Measurements from ENCODE around the gene PTPN1.

Gene PTPN1

GRCh38 chr20:50588034-50588736 lies 78.0 kb downstream of the PTPN1 start:
- Histone ChIP-seq H3K9me3 (no peaks in the 10 kb centered on the region), H3K4me1 (peaks cover 0 to 22% (median 7%) of the 10 kb centered on the region in 4 donors), H3K27me3 (no peaks in the 10 kb centered on the region), H3K27ac (no peak overlapping the region), H3K36me3 (peaks cover 7 to 61% (median 30%) of the 10 kb centered on the region in 3 donors), H3K4me3 (no peak overlapping the region)
- intact Hi-C loops (cut with DNase I; ENCODE audit: low total_unique reads) = loop anchor here (5.0 kb wide), 1 partner anchor 154 kb away; no protein-coding TSS in a partner anchor
- TF ChIP-seq CTCF (IDR thresholded peaks at IDR 0.05) = peak; percentile 79 to 87
- DNase-seq = peak; percentile 51 to 85

GRCh38 chr20:50589548-50590347 lies 79.6 kb downstream of the PTPN1 start:
- intact Hi-C loops (cut with DNase I; ENCODE audit: low total_unique reads) = loop anchor here (5.0 kb wide), 1 partner anchor 153 kb away; no protein-coding TSS in a partner anchor
- Histone ChIP-seq H3K27me3 (peaks cover 0 to 4% of the 10 kb centered on the region in 2 donors), H3K27ac (no peak overlapping the region), H3K9me3 (no peaks in the 10 kb centered on the region), H3K4me1 (peaks cover 0 to 22% (median 7%) of the 10 kb centered on the region in 4 donors), H3K36me3 (peaks cover 0 to 46% (median 16%) of the 10 kb centered on the region in 3 donors), H3K4me3 (no peak overlapping the region)
- DNase-seq = no peak
- no peak for TF ChIP-seq CTCF (IDR thresholded peaks at IDR 0.05)

- intact Hi-C loops (cut with DNase I; ENCODE audit: low total_unique reads) = no loop called here
These were observed 80.1 kb downstream of the PTPN1 start for GRCh38 chr20:50590348-50590664.

GRCh38 chr20:50591233-50591852 lies 81.2 kb downstream of the PTPN1 start:
- Histone ChIP-seq H3K4me3 (no peak overlapping the region), H3K27me3 (peaks cover 0 to 20% of the 10 kb centered on the region in 2 donors), H3K4me1 (peaks cover 0 to 26% (median 7%) of the 10 kb centered on the region in 4 donors), H3K36me3 (peaks cover 0 to 30% (median 13%) of the 10 kb centered on the region in 3 donors), H3K9me3 (no peaks in the 10 kb centered on the region), H3K27ac (no peak overlapping the region)
- no peak for TF ChIP-seq CTCF (IDR thresholded peaks at IDR 0.05)
- intact Hi-C loops (cut with DNase I; ENCODE audit: low total_unique reads) = no loop called here
- DNase-seq = no peak

More at GRCh38 chr20:50590348-50590664, 80.1 kb downstream of the PTPN1 start:
- DNase-seq = no peak
- no peak overlapping the region for H3K27ac ChIP-seq
- peaks cover 0 to 9% of the 10 kb centered on the region in 2 donors for H3K27me3 ChIP-seq
- peaks cover 0 to 22% (median 7%) of the 10 kb centered on the region in 4 donors for H3K4me1 ChIP-seq
- H3K36me3 ChIP-seq = peaks cover 0 to 41% (median 16%) of the 10 kb centered on the region in 3 donors
- H3K9me3 ChIP-seq = no peaks in the 10 kb centered on the region
- no peak for TF ChIP-seq CTCF (IDR thresholded peaks at IDR 0.05)
- no peak overlapping the region for H3K4me3 ChIP-seq

GRCh38 chr20:50592282-50593004 lies 82.3 kb downstream of the PTPN1 start:
- Histone ChIP-seq H3K4me3 (no peak overlapping the region), H3K27me3 (peaks cover 0 to 29% of the 10 kb centered on the region in 2 donors), H3K9me3 (no peaks in the 10 kb centered on the region), H3K4me1 (peaks cover 0 to 27% (median 7%) of the 10 kb centered on the region in 4 donors), H3K36me3 (peaks cover 0 to 19% (median 3%) of the 10 kb centered on the region in 3 donors), H3K27ac (no peak overlapping the region)
- intact Hi-C loops (cut with DNase I; ENCODE audit: low total_unique reads) = no loop called here
- DNase-seq = no peak
- no peak for TF ChIP-seq CTCF (IDR thresholded peaks at IDR 0.05)
